ENCODE data around the gene LBR. TPM values are rescaled to one million over a fixed set of nuclear protein-coding genes. Genes with fewer than 3 reads are reported as not detected.

LBR gene
- total and polyA plus RNA-seq, 8 donors = 12.3 to 31.6 (median 18.5) TPM

DNA sequence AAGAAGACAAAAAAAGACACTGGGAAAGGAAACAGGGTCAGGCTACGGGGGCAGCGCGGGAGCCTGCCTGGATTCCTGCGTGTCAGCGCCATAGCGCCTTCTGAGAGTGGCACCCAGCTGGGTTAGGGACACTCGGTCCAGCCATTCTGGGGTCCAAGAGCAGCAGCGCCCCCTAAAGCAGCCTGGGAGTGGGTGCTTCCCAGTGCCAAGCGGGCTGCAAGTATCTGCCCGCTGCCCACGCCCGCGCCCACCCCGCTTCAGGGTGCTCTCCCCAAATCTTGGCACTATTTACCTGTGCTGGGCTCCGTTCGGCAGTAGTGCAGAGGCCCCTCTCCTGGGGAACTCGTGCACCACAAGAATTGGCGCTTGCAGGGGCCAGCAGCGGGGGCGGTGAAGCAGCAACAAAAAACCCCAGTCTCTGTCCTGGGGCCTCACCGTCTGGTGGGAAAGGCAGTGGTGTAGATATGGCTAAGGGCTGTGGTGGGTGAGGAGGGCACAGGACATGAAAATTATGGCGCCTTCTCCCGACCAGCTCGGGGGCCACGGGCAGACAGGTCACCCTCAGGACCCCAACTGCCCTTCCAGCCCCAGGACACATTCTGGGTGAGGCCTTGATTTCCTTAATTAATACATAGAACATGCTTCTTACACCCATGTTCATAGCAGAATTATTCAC lies 24.1 kb upstream of the LBR start:
- no peak overlapping the region for H3K4me3 ChIP-seq
- H3K27me3 ChIP-seq = no peaks in the 10 kb centered on the region
- peaks cover 0 to 13% (median 8%) of the 10 kb centered on the region in 3 donors for H3K4me1 ChIP-seq
- FAIRE-seq (no peak), ATAC-seq (no peak), DNase-seq (no peak)
- intact Hi-C loops (cut with DNase I) = no loop called here
- H3K36me3 ChIP-seq = no peaks in the 10 kb centered on the region
- 90 to 94% methylated on average over 25 of the region's 25 CpGs for WGBS, 2 donors
- no peaks in the 10 kb centered on the region for H3K9me3 ChIP-seq
- H3K27ac ChIP-seq = no peak overlapping the region
- TF ChIP-seq, protein P1, sequence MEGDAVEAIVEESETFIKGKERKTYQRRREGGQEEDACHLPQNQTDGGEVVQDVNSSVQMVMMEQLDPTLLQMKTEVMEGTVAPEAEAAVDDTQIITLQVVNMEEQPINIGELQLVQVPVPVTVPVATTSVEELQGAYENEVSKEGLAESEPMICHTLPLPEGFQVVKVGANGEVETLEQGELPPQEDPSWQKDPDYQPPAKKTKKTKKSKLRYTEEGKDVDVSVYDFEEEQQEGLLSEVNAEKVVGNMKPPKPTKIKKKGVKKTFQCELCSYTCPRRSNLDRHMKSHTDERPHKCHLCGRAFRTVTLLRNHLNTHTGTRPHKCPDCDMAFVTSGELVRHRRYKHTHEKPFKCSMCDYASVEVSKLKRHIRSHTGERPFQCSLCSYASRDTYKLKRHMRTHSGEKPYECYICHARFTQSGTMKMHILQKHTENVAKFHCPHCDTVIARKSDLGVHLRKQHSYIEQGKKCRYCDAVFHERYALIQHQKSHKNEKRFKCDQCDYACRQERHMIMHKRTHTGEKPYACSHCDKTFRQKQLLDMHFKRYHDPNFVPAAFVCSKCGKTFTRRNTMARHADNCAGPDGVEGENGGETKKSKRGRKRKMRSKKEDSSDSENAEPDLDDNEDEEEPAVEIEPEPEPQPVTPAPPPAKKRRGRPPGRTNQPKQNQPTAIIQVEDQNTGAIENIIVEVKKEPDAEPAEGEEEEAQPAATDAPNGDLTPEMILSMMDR (IDR thresholded peaks at IDR 0.05) = no peak

DNA sequence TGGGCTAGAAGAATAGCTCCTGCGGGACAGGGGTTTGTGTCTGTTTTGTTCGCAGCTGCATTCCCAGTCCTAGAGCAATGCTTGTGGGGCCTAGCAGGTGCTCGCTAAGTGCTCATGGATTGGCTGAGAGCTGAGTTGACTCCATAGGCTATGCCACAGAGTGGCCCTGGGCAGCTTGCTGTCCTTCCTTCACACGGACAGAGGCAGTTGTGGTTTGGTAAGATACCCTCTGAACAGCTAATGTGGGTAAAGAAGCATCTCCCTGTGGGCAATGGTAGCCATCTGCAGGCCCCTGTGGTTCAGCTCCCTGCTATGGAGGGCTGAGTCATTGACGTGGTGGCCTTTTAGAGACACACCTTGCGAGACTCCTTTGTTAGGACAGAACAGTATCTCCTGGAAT lies 23.5 kb upstream of the LBR start:
- peak overlapping the region in 1 of 4 donors; percentile 23 for H3K27ac ChIP-seq
- TF ChIP-seq, protein P1 (IDR thresholded peaks at IDR 0.05) = no peak
- no peak for FAIRE-seq
- H3K9me3 ChIP-seq = no peaks in the 10 kb centered on the region
- DNase-seq = peak in 1 of 6 donors; percentile 8
- no peaks in the 10 kb centered on the region for H3K27me3 ChIP-seq
- intact Hi-C loops (cut with DNase I) = no loop called here
- no peak for ATAC-seq
- no peak overlapping the region for H3K4me3 ChIP-seq
- no peaks in the 10 kb centered on the region for H3K36me3 ChIP-seq
- WGBS, 2 donors = 82 to 91% methylated on average over 6 of the region's 6 CpGs
- H3K4me1 ChIP-seq = peaks cover 0 to 20% (median 8%) of the 10 kb centered on the region in 3 donors

DNA sequence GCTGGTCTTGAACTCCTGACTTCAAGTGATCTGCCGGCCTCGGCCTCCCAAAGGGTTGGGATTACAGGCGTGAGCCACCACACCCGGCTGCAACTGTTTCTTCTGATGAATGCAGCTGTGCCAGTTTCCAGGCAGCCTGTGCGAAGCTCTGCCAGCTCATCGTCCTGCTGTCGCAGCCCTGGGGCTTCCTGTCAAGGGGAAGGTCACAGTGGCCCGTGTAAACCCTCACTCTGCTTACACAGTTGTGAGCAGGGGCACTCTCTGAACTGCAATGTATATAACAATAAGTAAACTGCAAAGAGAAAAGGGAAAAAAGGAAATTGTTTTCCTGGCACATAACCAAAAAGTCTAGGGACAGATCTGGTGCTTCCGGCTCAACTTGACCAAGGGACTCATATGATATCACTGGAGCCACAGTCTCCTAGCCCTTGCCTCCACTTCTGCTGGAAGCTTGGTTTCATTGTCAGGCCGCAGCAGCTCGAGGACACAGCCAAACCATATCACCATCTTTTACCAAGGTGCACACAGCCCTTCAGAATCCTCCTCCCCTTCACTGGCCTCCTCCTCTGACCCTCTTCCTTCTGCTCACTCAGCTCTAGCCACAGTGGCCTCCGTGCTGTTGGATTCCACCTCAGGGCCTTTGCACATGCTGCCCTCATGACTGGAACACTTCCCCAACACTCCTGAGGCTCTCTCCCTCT lies 22.8 kb upstream of the LBR start:
- TF ChIP-seq, protein P1 (IDR thresholded peaks at IDR 0.05) = no peak
- FAIRE-seq (no peak), ATAC-seq (peak in 2 of 4 donors; percentile 15 to 39), DNase-seq (peak in 1 of 6 donors; percentile 16)
- Histone ChIP-seq H3K4me1 (peaks cover 0 to 22% (median 8%) of the 10 kb centered on the region in 3 donors), H3K4me3 (no peak overlapping the region), H3K27ac (peak overlapping the region in 2 of 4 donors; percentile 8 to 23), H3K36me3 (no peaks in the 10 kb centered on the region), H3K27me3 (no peaks in the 10 kb centered on the region), H3K9me3 (no peaks in the 10 kb centered on the region)
- WGBS, 2 donors = 53 to 54% methylated on average over 12 of the region's 12 CpGs
- intact Hi-C loops (cut with DNase I) = no loop called here

DNA sequence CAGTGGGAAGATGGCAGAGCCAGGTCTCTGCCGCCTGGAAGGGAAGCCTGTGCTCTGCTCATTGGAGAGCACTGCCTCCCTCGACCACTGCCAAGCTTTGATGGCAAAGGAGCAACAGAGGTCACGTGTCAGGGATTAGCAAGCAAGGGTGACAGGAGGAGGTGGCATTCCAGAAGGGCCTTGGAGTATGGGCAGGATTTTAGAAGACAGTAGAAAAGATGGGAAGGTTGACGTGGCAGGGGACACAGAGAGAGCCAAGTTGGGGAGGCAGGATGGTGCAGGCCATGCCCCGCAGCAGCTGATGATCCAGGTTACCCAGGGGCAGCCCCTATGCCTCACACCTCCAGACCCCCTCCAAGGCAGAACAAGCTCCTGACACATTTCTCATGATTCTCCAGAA lies 21.9 kb upstream of the LBR start:
- FAIRE-seq (no peak), DNase-seq (no peak), ATAC-seq (no peak)
- H3K9me3 ChIP-seq = no peaks in the 10 kb centered on the region
- intact Hi-C loops (cut with DNase I) = loop anchor here in 1 of 3 donors (10.0 kb wide), 1 partner anchor 135 kb away; no protein-coding TSS in a partner anchor
- no peaks in the 10 kb centered on the region for H3K27me3 ChIP-seq
- TF ChIP-seq, protein P1 (IDR thresholded peaks at IDR 0.05) = no peak
- no peaks in the 10 kb centered on the region for H3K36me3 ChIP-seq
- H3K4me3 ChIP-seq = no peak overlapping the region
- H3K27ac ChIP-seq = no peak overlapping the region
- H3K4me1 ChIP-seq = peaks cover 0 to 29% (median 8%) of the 10 kb centered on the region in 3 donors
- WGBS, 2 donors = 85 to 86% methylated on average over 5 of the region's 5 CpGs

Data from pancreas (tissue), 10 donors.